OCI-M2 (cell line): ENCODE results near the gene ASGR1.
"Not testable (repeated sequence)": the region's sequence is repeated elsewhere in the genome, so short reads cannot be mapped to it uniquely, and the experiment has no call there.

Experiments used
- DNase-seq: peaks from one replicate; lab custom pipeline; 2025; ENCODE audit not compliant: unreplicated experiment; lab: John Stamatoyannopoulos, UW

ASGR1 gene

GRCh38 chr17:7166873-7167272 is 12.3 kb downstream of the ASGR1 start:
- DNase-seq: no peak

DNA sequence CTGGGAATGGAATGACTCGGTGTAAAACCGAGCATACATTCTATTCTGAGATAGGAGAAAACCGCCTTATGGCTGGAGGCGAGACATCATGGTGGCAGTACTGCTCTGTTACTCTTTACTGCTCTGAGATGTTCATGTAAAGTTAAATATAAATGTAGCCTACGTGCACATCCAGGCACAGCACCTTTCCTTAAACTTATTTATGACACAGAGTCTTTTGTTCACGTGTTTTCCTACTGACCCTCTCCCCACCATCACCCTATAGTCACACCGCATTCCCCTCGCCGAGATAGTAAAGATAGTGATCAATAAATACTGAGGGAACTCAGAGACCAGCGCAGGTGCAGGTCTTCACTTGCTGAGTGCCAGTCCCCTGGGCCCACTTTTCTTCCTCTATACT is 19.6 kb downstream of the ASGR1 start:
- not testable (repeated sequence) for DNase-seq

DNA sequence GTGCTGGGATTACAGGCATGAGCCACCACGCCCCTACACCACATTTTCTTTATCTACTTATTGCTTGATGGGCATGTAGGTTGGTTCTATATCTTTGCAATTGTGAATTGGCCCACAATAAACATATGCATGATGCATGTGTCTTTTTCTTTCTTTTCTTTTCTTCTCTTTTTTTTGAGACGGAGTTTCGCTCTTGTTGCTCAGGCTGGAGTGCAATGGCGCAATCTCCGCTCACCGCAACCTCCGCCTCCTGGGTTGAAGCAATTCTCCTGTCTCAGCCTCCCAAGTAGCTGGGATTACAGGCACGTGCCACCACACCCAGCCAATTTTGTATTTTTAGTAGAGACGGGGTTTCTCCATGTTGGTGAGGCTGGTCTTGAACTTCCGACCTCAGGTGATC is 20.7 kb downstream of the ASGR1 start:
- not testable (repeated sequence) for DNase-seq

DNA sequence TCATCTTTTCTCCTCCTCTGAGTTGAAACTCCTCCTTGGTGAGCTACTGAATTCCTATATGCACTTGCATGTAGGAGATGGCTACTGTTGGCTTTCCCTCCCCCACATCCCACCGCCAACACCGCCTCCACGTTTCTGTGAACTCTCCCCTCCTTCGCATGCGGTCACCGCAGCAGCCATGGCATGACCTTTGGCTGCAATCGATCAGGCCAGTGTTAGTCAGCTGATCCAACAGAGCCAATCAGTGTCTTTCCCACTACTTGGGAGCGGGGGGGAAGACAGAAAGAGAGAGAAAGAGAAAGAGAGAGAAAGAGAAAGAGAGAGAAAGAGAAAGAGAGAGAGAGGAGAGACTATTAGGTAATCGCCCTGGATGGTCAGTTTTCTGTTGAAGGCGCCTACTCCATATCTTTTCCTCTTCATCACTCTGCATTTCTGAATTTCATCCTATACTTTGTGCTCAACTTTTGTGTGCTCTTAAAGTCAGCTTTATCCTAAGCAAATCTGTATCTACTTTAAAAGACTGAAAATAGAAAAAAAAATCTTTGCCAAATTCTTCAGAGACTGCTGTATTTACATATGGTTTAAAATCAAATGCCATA is 22.7 kb downstream of the ASGR1 start:
- no peak for DNase-seq

DNA sequence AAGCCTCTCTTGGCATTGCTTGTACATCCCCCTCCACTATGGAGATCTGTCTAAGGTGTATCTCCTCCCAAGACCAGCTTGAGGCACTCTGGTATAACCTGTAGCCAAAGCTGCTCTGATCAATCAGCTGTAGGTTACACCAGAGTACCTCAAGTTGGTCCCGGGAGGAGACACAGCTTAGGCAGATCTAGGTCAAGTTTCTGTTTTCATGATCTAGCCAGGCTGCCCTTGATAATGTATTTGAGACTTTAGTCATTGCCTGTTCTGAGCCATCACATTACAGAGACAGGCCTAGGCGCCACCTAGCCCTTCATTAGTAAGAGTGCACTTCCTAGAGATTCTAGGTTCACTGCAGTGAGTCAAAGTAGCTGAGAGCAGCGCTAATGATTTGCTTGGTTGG is 31.4 kb downstream of the ASGR1 start:
- DNase-seq: no peak

DNA sequence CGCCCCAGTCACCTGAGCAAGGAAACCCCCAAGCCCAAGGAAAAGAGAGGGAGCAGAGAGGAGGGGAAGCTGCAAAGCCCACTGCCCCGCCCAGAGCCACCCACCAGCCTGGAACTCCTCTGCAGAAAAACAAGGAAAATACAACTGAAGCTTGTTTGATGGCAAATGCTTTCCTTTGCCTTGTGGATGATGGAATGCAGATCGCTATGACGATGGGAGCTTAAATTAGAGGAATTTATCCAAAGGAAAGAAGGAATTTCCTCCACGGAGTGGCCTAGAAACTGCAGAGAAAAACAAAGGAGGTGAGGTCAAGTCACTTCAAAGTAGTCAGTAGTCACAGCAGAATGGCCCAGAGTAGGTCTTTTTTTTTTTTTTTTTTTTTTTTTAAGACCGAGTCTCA is 33.1 kb downstream of the ASGR1 start:
- no peak for DNase-seq

DNA sequence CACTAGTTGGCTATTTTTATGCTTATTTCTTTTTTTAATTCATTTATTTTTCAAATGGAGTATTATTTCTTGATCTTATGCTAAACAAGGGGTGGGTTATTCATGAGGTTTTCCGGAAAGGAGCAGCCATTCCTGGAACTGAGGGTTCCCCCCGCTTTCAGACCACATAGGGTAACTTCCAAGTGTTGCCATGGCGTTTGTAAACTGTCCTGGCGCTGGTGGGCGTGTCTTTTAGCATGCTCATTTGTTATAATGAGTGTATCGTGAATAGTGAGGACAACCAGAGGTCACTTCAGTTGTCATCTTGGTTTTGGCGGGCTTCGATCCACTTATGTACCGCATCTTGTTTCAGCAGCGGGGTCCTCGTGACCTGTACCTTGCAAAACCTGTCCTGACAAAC is 35.0 kb downstream of the ASGR1 start:
- no peak for DNase-seq

GRCh38 chr17:7141824-7142223 is 37.3 kb downstream of the ASGR1 start:
- DNase-seq: no peak

DNA sequence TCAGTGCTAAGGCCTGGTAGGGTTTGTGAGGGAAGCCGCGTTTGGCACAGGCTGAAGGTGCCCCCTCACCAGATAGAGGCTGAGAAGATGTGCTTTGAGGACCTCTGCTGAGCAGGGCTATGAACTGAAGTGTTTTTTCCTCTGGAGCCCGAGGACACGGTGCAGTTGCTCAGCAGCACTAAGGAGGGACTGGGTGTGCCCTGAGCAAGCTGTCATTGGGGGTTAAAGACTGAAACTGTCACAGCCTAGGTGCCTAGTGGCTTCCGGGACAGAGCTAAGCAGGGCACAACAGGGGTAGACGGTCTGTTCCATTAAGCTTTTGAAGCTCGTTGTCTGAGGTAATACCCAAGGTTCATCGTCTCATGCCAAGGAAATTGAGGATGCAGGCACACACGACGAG is 39.8 kb downstream of the ASGR1 start:
- DNase-seq: no peak

- no peak for DNase-seq
Measured at GRCh38 chr17:7138800-7139381, 40.3 kb downstream of the ASGR1 start.

DNA sequence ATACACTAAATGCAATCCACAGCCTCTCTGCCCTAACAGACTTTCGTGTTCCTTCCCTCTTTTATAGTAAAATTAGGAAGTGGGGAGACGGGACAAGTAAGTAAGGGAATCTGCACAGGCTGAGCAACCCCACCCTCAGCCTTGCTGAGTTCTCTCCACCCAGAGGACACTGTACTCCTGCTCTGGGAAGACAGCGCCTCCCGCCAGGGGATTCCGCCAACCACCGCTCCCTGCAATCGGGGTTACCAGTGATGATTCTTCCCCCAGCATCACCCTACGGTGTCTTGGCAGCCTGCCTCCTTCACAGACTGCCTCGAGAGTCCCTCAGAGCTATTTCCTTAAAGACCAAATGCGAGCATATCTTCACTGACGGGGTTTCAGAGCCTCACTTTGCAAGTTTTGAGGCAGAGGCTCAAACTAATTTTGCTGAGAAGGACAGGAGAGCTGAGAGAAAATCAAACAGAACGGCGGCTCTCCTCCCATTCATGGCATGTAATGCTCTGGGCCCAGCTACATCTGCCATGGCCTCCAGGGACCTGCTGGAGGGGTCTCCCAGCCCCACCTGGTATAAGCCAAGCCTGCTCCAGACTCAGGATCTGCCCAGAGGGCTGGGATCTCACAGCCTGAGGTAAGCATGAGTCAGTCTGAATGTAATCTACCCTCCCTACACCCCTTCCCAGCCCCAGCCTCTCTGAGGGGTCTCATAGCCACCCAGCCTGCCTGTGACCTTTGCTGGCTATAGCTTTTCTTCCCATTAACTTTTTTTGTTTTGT is 41.8 kb downstream of the ASGR1 start:
- no peak for DNase-seq

- no peak for DNase-seq
Measured at GRCh38 chr17:7136266-7136877, 42.8 kb downstream of the ASGR1 start.

DNA sequence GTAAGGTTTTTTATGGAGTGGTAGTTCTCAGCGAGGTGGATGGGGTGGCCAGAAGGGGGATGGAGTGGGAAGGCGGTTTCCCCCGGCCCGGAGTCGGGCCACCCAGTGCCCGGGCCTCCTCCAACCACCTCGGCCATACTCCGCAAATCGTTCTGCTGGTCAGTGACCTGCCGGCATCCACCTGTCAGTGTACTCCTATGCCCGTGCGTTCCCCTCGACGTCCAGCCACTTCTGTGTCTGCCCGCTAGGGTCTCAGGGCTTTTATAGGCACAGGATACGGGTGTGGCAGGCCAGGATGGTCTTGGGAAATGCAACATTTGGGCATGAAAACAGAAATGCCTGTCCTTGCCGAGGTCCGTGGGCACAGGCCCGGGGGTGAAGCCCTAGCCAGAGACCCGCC is 45.3 kb downstream of the ASGR1 start:
- no peak for DNase-seq

DNA sequence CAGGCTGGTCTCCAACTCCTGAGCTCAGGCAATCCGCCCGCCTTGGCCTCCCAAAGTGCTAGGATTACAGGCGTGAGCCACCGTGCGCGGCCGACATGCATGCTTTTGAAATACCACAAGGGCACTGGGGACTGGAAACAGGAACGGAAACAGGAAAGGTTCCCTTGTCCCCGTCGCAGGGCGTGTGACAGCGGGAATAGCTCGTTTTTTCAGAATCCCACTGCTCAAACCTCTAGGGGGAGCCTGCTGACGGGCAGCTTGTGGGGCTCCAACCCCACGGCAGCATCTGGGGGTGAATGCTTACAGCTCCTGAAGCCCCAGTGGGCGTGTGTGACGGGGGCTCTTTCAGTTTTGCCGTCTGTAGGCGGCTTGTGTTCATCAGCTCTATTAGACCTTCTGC is 45.7 kb downstream of the ASGR1 start:
- no peak for DNase-seq

GRCh38 chr17:7132511-7133094 is 46.6 kb downstream of the ASGR1 start:
- DNase-seq: no peak

DNA sequence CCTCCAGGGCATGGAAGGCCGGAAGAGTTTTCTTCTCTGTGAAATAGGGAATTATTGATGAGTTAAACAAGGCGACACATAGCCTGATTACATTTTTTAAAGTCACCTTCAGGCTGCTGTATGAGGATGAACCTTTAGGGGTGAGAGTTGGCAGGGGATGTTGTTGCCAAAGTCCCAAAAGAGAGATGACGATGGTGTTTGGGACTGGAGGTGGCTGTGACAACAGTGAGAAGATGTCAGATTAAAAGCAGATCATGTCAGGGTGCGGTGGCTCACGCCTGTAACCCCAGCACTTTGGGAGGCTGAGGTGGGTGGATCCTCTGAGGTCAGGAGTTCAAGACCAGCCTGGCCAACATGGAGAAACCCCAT is 47.8 kb downstream of the ASGR1 start:
- DNase-seq: no peak

DNA sequence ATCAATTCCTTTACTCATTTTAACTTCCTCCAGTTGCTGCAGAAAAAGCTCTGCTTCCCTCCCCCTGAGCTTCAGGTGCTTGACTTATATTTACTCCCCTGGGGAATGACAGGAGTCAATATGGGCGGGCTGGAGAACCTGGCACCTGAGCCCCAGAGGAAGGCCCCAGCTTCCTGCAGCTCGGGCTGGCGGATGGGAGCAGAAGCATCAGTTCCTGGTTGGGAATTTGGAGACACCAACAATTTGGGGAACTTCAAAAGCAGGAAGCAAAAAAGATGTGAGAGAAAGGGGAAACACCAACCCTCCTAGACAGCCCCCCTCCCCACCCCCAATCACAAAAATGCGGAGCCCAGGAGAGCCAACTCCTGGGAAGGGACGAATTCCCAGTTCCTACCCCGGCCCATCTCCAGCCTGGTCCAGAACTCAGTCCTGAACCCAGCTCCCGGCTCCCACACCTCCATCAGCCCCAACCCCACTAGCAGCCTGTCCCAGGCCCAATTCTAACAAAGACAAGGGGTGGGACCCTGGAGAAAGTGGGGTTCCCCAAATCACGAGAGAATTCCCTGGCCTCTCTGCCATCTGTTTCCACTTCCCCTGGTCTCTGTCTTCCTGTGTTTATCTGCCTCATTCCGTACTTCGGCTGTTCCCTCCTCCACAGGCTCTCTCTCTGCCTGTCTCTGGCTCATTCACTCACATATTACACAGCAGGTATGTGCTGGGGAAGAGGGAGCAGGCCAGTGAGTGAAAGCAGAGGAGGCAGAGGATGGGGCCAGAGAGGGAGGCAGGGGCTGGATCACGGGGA is 48.3 kb downstream of the ASGR1 start:
- no peak for DNase-seq

- DNase-seq: no peak
Measured at GRCh38 chr17:7129311-7129710, 49.9 kb downstream of the ASGR1 start.

- DNase-seq: no peak
Measured at GRCh38 chr17:7128160-7128559, 51.0 kb downstream of the ASGR1 start.

DNA sequence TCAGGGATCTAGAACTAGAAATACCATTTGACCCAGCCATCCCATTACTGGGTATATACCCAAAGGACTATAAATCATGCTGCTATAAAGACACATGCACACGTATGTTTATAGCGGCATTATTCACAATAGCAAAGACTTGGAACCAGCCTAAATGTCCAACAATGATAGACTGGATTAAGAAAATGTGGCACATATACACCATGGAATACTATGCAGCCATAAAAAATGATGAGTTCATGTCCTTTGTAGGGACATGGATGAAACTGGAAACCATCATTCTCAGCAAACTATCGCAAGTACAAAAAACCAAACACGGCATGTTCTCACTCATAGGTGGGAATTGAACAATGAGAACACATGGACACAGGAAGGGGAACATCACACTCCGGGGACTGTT is 51.7 kb downstream of the ASGR1 start:
- DNase-seq: not testable (repeated sequence)

DNA sequence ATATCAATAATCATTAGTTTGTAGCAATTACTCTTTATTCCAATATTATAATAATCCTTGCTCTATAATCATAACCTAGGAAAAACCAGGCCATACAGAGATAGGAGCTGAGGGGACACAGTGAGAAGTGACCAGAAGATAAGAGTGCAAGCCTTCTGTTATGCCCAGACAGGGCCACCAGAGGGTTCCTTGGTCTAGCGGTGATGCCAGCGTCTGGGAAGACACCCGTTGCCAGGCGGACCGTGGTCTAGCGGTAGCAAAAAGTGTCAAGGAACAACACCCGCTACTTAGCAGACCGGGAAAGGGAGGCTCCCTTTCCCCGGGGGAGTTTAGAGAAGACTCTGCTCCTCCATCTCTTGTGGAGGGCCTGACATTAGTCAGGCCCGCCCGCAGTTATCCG is 52.8 kb downstream of the ASGR1 start:
- DNase-seq: not testable (repeated sequence)
